Naive B cell (primary cell): ENCODE data around the gene TOPORS. TPM values are rescaled to one million over a fixed set of nuclear protein-coding genes. Genes with fewer than 3 reads are reported as not detected.
A peak's percentile ranks its signal among the peaks of the same experiment; 100 is the strongest.
"Not testable (repeated sequence)": the region's sequence is repeated elsewhere in the genome, so short reads cannot be mapped to it uniquely, and the experiment has no call there.

Experiments
- ATAC-seq, 2 donors: fragments of 150-1000 bp; cut with Tn5 transposase; 2 replicates each; pipeline ENCODE4 v1.10.0; 2021; ENCODE audit warnings: low read depth in 2 of 2, mild to moderate bottlenecking in 2 of 2, moderate library complexity in 2 of 2
- DNase-seq: peaks from one replicate; pipeline ENCODE4 v3.0.0; 2022
- H3K27ac Mint-ChIP-seq, 6 donors: one replicate each; pipeline ENCODE4 v1.8.0; 2020 to 2022; ENCODE audit warnings: mild to moderate bottlenecking in 6 of 6, mixed read lengths in 6 of 6, moderate library complexity in 5 of 6, inconsistent platforms in 2 of 6
- H3K27me3 Mint-ChIP-seq, 3 donors: one replicate each; pipeline ENCODE4 v1.8.0; 2021 to 2022; ENCODE audit warnings: mixed read lengths in 3 of 3, mild to moderate bottlenecking in 1 of 3
- H3K36me3 Mint-ChIP-seq, 2 donors: one replicate each; pipeline ENCODE4 v1.8.0; 2020 to 2022; ENCODE audit warnings: mixed read lengths in 2 of 2, inconsistent platforms in 1 of 2, mild to moderate bottlenecking in 1 of 2
- H3K4me1 Mint-ChIP-seq, 3 donors: one replicate each; pipeline ENCODE4 v1.8.0; 2020 to 2022; ENCODE audit warnings: mixed read lengths in 3 of 3, inconsistent platforms in 1 of 3, mild to moderate bottlenecking in 1 of 3, moderate library complexity in 1 of 3
- H3K4me3 Mint-ChIP-seq, 8 donors: one replicate each; pipeline ENCODE4 v1.8.0; 2020 to 2022; ENCODE audit warnings: mild to moderate bottlenecking in 8 of 8, mixed read lengths in 8 of 8, moderate library complexity in 8 of 8, inconsistent platforms in 2 of 8
- H3K9me3 Mint-ChIP-seq, 7 donors: one replicate each; pipeline ENCODE4 v1.8.0; 2020 to 2022; ENCODE audit warnings: mixed read lengths in 7 of 7, mild to moderate bottlenecking in 5 of 7, inconsistent platforms in 2 of 7, moderate library complexity in 1 of 7
- polyA plus RNA-seq, 6 donors: library from polyadenylated mRNA; unstranded; fragments of 300-500 nt; fragmentation: Illumina TruSeq; gene quantifications; one replicate each; pipeline ENCODE4 v1.2.3, GENCODE V29; 2021; ENCODE audit warnings: low read depth in 6 of 6

Gene TOPORS
- polyA plus RNA-seq, 6 donors from 2014 or later = 22.5 to 39.9 (median 26.9) TPM

DNA sequence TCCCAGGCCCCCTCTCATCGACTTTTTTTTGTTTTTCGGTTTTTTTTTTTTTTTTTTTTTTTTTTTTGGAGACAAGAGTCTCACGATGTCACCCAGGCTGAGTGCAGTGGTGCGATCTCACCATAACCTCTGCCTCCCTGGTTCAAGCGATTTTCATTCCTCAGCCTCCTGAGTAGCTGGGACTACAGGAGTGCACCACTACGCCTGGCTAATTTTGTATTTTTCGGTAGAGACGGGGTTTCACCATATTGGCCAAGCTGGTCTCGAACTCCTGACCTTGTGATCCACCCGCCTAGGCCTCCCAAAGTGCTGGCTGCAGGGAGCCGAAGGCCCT is 27.9 kb downstream of the TOPORS start:
- Mint-ChIP-seq H3K27ac (peak overlapping the region in 4 of 6 donors; percentile 5 to 98 (median 96)), H3K36me3 (peaks cover 8 to 12% of the 10 kb centered on the region in 2 donors), H3K4me3 (peak overlapping the region; percentile 74 to 100 (median 98)), H3K4me1 (peaks cover 30 to 51% (median 32%) of the 10 kb centered on the region in 3 donors)
- not testable (repeated sequence) for ATAC-seq, H3K9me3 Mint-ChIP-seq, H3K27me3 Mint-ChIP-seq, DNase-seq

DNA sequence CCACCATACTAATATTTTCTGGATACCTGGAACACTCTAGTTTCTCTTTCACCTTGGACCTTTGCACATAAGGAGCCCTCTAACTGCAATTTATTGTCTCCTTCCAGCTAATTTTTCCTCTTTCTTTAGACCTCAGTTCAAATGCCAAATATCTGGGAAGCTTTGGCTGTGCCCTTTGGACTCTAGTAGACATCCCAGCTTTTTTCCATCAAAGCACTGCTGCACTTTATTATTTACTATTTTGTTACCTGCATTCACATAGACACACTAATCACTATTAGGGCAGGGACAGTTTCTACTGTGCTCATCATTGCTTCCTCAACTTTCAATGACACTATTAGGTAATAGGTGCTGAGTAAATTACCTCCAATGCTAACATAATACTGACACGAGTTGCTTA is 28.5 kb downstream of the TOPORS start:
- ATAC-seq (no peak), DNase-seq (no peak)
- Mint-ChIP-seq H3K27ac (peak overlapping the region in 3 of 6 donors; percentile 5 to 74 (median 65)), H3K27me3 (no peaks in the 10 kb centered on the region), H3K9me3 (peaks cover 0 to 5% (median 0%) of the 10 kb centered on the region in 7 donors), H3K4me3 (peak overlapping the region in 5 of 8 donors; percentile 2 to 99 (median 80)), H3K4me1 (peaks cover 30 to 51% (median 32%) of the 10 kb centered on the region in 3 donors), H3K36me3 (peaks cover 8 to 12% of the 10 kb centered on the region in 2 donors)

DNA sequence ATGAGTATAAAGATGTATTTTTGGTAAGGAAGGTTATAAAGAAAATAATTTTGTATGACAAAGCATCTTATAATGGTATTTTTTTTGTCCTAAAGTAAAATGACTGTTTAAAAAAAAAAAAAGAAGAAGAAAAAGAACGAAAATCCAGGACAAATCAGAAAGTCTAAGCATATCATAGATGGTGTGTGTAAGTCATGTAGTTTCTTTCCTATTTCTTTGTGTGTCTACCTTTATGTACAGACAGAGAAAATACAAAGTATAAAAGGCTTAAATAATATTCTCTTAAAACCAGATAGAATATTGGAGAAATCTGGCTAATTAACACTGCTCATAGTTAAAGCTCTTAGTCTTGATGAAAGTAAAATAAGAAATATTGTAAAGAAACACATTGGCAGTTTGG is 34.1 kb downstream of the TOPORS start:
- Mint-ChIP-seq H3K4me1 (peaks cover 22 to 38% (median 31%) of the 10 kb centered on the region in 3 donors), H3K4me3 (no peak overlapping the region), H3K27ac (no peak overlapping the region), H3K9me3 (peaks cover 0 to 8% (median 6%) of the 10 kb centered on the region in 7 donors), H3K36me3 (peaks cover 17 to 19% of the 10 kb centered on the region in 2 donors), H3K27me3 (no peaks in the 10 kb centered on the region)
- DNase-seq (no peak), ATAC-seq (no peak)

DNA sequence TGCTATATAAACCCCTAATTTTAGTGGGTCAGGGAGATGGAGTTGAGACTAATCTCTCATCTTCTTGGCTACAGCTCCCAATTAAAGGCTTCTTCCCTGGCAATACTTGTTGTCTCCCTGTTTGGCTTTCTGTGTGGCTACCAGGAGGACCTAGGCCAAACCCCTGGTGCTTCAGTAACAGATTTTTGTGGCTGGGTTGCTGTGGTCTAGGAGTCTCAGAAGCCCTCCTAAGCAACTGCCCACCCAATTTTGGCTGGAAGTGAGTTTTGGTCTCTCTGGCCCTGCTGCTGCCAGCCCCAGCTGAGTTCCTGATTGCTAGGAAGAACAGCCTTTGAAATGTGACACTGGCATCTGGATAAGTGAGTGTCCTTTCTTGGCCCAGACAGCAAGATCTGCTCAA is 36.1 kb downstream of the TOPORS start:
- Mint-ChIP-seq H3K36me3 (peaks cover 12 to 14% of the 10 kb centered on the region in 2 donors), H3K9me3 (peaks cover 0 to 8% (median 6%) of the 10 kb centered on the region in 7 donors), H3K4me3 (no peak overlapping the region), H3K4me1 (peaks cover 25 to 39% (median 38%) of the 10 kb centered on the region in 3 donors), H3K27ac (peak overlapping the region in 2 of 6 donors; percentile 13 to 72), H3K27me3 (no peaks in the 10 kb centered on the region)
- DNase-seq (no peak), ATAC-seq (no peak)

DNA sequence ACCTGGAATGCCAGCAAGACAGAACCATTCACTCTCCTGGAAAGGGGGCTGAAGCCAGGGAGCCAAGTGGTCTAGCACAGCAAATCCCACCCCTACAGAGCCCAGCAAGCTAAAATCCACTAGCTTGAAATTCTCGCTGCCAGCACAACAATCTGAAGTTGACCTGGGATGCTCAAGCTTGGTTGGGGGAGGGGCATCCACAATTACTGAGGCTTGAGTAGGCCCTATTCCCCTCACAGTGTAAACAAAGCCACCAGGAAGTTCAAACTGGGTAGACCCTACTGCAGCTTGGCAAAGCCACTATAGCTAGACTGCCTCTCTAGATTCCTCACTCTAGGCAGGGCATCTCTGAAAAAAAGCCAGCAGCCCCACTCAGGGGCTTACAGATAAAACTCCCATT is 43.7 kb downstream of the TOPORS start:
- H3K27ac Mint-ChIP-seq = no peak overlapping the region
- DNase-seq (no peak), ATAC-seq (no peak)
- H3K4me3 Mint-ChIP-seq = no peak overlapping the region
- no peaks in the 10 kb centered on the region for H3K27me3 Mint-ChIP-seq
- peaks cover 0 to 4% (median 0%) of the 10 kb centered on the region in 7 donors for H3K9me3 Mint-ChIP-seq
- H3K36me3 Mint-ChIP-seq = no peaks in the 10 kb centered on the region
- H3K4me1 Mint-ChIP-seq = peaks cover 25 to 41% (median 40%) of the 10 kb centered on the region in 3 donors

DNA sequence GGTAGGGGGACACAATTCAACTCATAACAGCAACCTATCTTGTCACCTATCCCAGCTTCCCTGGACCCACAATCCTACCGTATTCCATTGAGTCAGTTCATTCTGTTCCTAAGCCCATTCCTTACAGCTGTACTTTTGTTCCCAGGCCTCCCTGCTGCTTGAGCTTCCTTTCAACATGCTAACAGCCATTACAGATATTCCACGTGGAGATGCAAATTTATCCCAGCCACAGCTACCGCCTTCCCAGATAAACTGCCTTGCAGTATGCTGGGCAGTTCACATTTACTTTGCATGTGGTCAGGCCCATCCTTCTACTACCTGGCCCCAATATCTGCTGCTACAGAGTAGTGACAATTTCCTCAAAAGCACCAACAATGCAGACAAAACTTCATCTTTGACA is 49.4 kb downstream of the TOPORS start:
- DNase-seq = no peak
- no peak for ATAC-seq
- peak overlapping the region in 1 of 6 donors; percentile 60 for H3K27ac Mint-ChIP-seq
- H3K4me3 Mint-ChIP-seq = no peak overlapping the region
- no peaks in the 10 kb centered on the region for H3K27me3 Mint-ChIP-seq
- peaks cover 0 to 11% (median 7%) of the 10 kb centered on the region in 3 donors for H3K4me1 Mint-ChIP-seq
- H3K9me3 Mint-ChIP-seq = no peaks in the 10 kb centered on the region
- H3K36me3 Mint-ChIP-seq = peaks cover 5 to 23% of the 10 kb centered on the region in 2 donors

DNA sequence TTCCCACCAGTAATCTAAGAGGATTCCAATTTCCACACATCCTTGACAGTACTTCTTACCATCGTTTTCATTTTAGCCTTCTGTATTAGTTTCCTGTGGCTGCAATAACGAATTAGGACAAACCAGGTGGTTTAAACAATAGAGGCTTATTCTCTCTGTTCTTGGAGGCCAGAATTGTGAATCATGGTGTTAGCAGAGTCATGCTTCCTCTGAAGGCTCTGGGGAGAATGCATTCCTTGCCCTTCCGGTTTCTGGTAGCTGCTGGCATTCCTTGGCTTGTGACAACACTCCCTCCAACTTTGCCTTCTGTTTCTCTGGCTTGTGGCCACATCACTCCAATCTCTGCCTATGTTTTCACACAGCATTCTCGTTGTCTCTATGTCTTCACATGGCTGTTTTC is 49.9 kb downstream of the TOPORS start:
- H3K9me3 Mint-ChIP-seq = no peaks in the 10 kb centered on the region
- DNase-seq = no peak
- H3K36me3 Mint-ChIP-seq = peaks cover 6 to 24% of the 10 kb centered on the region in 2 donors
- H3K4me1 Mint-ChIP-seq = peaks cover 0 to 11% (median 7%) of the 10 kb centered on the region in 3 donors
- H3K27ac Mint-ChIP-seq = peak overlapping the region in 1 of 6 donors; percentile 5
- no peak for ATAC-seq
- H3K27me3 Mint-ChIP-seq = no peaks in the 10 kb centered on the region
- H3K4me3 Mint-ChIP-seq = no peak overlapping the region

DNA sequence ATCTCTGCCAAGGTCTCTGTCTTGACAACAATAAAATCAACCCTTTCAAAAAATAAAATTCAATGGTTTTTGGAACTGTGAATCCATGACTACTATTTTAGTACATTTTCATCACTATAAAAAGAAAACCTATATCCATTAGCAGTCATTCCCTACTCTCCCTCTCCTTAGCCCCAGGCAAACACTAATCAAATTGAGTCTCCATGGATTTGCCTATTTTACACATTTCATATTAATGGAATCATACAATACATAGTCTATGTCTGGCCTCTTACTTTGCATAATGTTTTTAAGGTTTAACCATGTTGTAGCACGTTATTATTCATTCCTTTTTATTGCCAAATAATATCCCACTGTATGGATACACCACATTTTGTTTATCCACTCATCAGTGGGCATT is 50.5 kb downstream of the TOPORS start:
- no peak for ATAC-seq
- DNase-seq = no peak
- Mint-ChIP-seq H3K4me1 (peaks cover 0 to 11% (median 7%) of the 10 kb centered on the region in 3 donors), H3K27ac (no peak overlapping the region), H3K36me3 (peaks cover 6 to 25% of the 10 kb centered on the region in 2 donors), H3K9me3 (no peaks in the 10 kb centered on the region), H3K4me3 (no peak overlapping the region), H3K27me3 (no peaks in the 10 kb centered on the region)

DNA sequence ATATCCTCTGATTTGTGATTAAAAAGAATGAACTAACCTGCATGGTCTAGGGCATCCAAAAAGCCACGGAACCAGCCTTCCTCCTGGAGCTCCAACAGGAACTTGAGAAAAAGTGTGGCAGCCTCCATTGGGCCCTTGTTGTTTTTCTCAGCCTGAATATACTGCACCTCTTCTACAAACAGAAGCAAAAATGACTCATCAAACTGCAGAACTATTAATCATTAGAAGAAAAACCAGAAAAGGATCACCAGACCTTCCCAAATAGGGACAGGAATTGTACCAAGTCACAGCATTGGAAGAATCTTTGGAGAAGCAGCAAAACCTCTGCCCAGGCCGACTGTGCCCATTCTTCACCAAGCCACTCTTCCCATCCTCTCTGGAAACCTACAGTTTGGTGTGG is 51.6 kb downstream of the TOPORS start:
- H3K4me1 Mint-ChIP-seq = peaks cover 0 to 9% (median 4%) of the 10 kb centered on the region in 3 donors
- ATAC-seq = no peak
- DNase-seq = no peak
- H3K36me3 Mint-ChIP-seq = peaks cover 17 to 34% of the 10 kb centered on the region in 2 donors
- no peak overlapping the region for H3K4me3 Mint-ChIP-seq
- peak overlapping the region in 2 of 6 donors; percentile 50 to 70 for H3K27ac Mint-ChIP-seq
- no peaks in the 10 kb centered on the region for H3K9me3 Mint-ChIP-seq
- H3K27me3 Mint-ChIP-seq = no peaks in the 10 kb centered on the region

DNA sequence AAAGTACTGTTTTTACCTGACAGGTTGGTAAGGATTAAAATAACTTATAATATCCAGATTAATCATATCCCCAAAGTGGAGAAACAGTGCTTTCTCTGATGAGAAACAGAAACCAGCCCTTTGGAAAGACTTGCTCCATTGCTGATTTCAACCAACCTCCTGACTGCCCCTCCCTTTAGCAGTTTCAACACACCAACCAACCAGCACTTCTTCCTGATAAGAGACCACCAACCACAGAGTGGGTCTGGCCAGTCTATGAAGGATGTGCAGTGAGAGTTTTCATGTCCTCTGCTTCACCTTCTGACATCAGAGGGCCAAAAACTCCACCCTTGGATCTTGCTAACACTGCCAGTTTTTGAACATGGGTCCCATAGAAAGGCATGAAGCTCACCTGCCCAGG is 54.5 kb downstream of the TOPORS start:
- no peak for ATAC-seq
- Mint-ChIP-seq H3K4me1 (peaks cover 0 to 4% (median 3%) of the 10 kb centered on the region in 3 donors), H3K36me3 (peaks cover 17 to 41% of the 10 kb centered on the region in 2 donors), H3K4me3 (no peak overlapping the region), H3K9me3 (no peaks in the 10 kb centered on the region), H3K27me3 (no peaks in the 10 kb centered on the region), H3K27ac (no peak overlapping the region)
- DNase-seq = no peak

DNA sequence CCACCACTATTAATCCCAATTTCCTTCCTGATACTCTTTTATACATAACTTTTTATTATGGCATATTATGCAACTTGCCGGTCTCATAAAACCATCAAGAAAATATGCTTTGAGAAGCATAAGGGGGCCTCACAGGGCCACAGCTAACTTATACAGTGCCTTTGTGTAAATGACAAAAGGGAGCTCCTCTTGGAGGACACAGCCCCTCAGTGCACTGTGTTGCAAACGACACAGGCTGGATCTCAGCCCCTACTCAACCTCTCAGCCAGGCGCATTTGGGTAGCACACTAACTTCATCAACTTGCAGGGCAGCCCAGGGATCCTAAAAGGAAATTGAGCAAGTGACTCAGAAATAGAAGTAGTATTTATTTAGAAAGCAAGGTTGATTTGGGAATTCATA is 61.8 kb downstream of the TOPORS start:
- DNase-seq (no peak), ATAC-seq (no peak)
- H3K9me3 Mint-ChIP-seq = no peaks in the 10 kb centered on the region
- H3K27me3 Mint-ChIP-seq = no peaks in the 10 kb centered on the region
- peak overlapping the region in 2 of 6 donors; percentile 34 to 45 for H3K27ac Mint-ChIP-seq
- H3K4me3 Mint-ChIP-seq = no peak overlapping the region
- H3K4me1 Mint-ChIP-seq = no peaks in the 10 kb centered on the region
- H3K36me3 Mint-ChIP-seq = peaks cover 26 to 31% of the 10 kb centered on the region in 2 donors

Other genes starting within 250 kb of the TOPORS start
- gene ACO1, start 167.9 kb downstream of the TOPORS start, polyA plus RNA-seq = 10 to 100 TPM in 1 of 6 donors, 1 to 10 TPM in 5; 6.2 to 10.4 (median 7.4) TPM
- 10 to 100 TPM in 5 of 6 donors, 1 to 10 TPM in 1; 7.9 to 21.5 (median 17.9) TPM for gene RIGI, start 26.4 kb downstream of the TOPORS start, polyA plus RNA-seq
- 100 to 1,000 TPM in 1 of 6 donors, 10 to 100 TPM in 5; 28.8 to 107 (median 80.0) TPM for gene SMIM27, start 259 bp downstream of the TOPORS start, polyA plus RNA-seq
- gene NDUFB6, start 20.6 kb upstream of the TOPORS start, polyA plus RNA-seq = 10 to 100 TPM; 51.5 to 84.4 (median 60.3) TPM
- gene TAF1L, start 83.1 kb upstream of the TOPORS start, polyA plus RNA-seq = not detected
- gene TMEM215, start 231.0 kb upstream of the TOPORS start, polyA plus RNA-seq = not detected